GM19455 (cell line): Measurements from ENCODE around the gene STAT5A.

ENCODE experiments used
- ATAC-seq: cut with Tn5 transposase; IDR thresholded peaks from one replicate; pipeline ENCODE4 v1.9.1; 2021; ENCODE audit not compliant: unreplicated experiment

STAT5A gene

GRCh38 chr17:42266918-42267766 is 21.2 kb upstream of the STAT5A start:
- no peak for ATAC-seq

GRCh38 chr17:42268236-42268635 is 20.1 kb upstream of the STAT5A start:
- ATAC-seq, result no peak

GRCh38 chr17:42270170-42270535 is 18.1 kb upstream of the STAT5A start:
- ATAC-seq, result no peak

GRCh38 chr17:42270596-42270995 is 17.7 kb upstream of the STAT5A start:
- no peak for ATAC-seq

GRCh38 chr17:42271006-42271778 is 17.1 kb upstream of the STAT5A start:
- ATAC-seq, result no peak

GRCh38 chr17:42271779-42272035 is 16.6 kb upstream of the STAT5A start:
- no peak for ATAC-seq

GRCh38 chr17:42272162-42272907 is 16.0 kb upstream of the STAT5A start:
- ATAC-seq, result no peak

- ATAC-seq, result no peak
Measured at GRCh38 chr17:42273474-42274252, 14.6 kb upstream of the STAT5A start.

- ATAC-seq, result no peak
Measured at GRCh38 chr17:42274253-42274542, 14.1 kb upstream of the STAT5A start.

GRCh38 chr17:42274812-42275526 is 13.3 kb upstream of the STAT5A start:
- ATAC-seq, result no peak

- ATAC-seq, result no peak
Measured at GRCh38 chr17:42275527-42276358, 12.6 kb upstream of the STAT5A start.

- no peak for ATAC-seq
Measured at GRCh38 chr17:42276359-42276608, 12.0 kb upstream of the STAT5A start, which contains the start of gene STAT5B. Gene STAT5B, minus strand, starts transcription at chr17:42276391. Its CDS starts 44,264 bp downstream, at chr17:42232127.

- ATAC-seq, result no peak
Measured at GRCh38 chr17:42276609-42277341, 11.5 kb upstream of the STAT5A start.

- ATAC-seq, result no peak
Measured at GRCh38 chr17:42277342-42277712, 11.0 kb upstream of the STAT5A start.

- ATAC-seq, result no peak
Measured at GRCh38 chr17:42279776-42280630, 8.3 kb upstream of the STAT5A start.

- ATAC-seq, result no peak
Measured at GRCh38 chr17:42281571-42282096, 6.7 kb upstream of the STAT5A start.

GRCh38 chr17:42282478-42283080 is 5.7 kb upstream of the STAT5A start:
- ATAC-seq, result no peak
